GM21529 (cell line): ENCODE data around the gene MAMDC2.

Source experiments
- ATAC-seq: cut with Tn5 transposase; IDR thresholded peaks from one replicate; pipeline ENCODE4 v1.9.1; 2021; ENCODE audit not compliant: unreplicated experiment

MAMDC2 gene, protein sequence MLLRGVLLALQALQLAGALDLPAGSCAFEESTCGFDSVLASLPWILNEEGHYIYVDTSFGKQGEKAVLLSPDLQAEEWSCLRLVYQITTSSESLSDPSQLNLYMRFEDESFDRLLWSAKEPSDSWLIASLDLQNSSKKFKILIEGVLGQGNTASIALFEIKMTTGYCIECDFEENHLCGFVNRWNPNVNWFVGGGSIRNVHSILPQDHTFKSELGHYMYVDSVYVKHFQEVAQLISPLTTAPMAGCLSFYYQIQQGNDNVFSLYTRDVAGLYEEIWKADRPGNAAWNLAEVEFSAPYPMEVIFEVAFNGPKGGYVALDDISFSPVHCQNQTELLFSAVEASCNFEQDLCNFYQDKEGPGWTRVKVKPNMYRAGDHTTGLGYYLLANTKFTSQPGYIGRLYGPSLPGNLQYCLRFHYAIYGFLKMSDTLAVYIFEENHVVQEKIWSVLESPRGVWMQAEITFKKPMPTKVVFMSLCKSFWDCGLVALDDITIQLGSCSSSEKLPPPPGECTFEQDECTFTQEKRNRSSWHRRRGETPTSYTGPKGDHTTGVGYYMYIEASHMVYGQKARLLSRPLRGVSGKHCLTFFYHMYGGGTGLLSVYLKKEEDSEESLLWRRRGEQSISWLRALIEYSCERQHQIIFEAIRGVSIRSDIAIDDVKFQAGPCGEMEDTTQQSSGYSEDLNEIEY

DNA sequence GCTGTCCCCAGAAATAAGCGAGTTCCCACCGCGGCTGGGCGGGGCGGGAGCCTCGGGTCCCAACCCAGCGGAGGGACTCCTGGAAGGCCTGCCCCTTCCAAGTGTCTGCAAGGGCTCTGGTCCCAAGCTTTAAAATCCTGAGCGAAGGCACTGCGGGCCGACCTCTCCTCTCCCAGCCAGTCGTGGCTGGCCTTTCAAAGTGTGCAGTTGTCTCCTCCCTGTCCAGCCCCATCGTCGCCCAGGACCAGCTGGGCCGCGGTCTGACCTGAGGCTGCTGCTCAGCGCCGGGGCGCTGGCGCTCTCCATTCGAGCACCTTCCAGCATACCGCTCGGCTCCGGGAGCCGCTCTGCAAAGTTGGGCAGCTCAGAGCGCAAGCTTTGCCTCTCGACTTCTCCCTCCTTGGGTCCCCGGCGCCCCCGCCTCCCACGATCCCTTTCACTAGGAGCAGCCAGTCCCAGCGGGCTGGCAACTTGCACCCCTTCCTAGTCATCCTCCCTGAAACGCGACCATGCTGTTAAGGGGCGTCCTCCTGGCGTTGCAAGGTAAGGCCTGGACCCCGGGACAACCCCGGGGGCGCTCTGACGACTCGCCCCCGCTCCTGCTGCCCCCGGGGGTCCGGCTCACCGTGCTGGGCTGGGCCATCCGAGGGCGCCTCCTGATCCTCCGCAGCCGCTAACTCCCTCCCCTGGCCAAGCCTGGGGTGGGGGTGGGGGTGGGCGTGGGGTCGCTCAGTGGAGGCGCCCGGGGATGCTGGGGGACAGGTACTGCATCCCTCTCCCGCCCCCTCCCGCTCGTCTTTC, at the start of gene MAMDC2:
TSS of gene MAMDC2 (plus strand) at position 160 of the 801 bp plus-strand sequence. CDS start at position 510, 350 bp downstream.
- ATAC-seq = no peak

DNA sequence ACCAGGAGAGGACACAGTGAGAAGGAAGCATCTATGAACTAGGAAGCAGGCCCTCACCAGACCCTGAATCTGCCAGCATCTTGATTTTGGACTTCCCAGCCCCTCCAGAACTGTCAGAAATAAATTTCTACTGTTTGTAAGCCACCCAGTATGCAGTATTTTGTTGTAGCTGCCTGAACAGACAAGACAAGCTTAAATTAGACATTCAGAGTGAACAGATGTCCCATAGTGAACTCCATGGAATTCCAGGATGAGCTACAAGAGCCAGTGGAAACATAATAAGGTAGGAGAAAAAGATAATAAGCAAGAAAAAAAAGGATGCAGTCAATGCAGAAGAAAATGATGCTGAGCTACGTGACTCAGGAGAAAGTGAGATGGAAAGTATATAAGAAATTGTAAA, 47.8 kb upstream of the MAMDC2 start:
- no peak for ATAC-seq

DNA sequence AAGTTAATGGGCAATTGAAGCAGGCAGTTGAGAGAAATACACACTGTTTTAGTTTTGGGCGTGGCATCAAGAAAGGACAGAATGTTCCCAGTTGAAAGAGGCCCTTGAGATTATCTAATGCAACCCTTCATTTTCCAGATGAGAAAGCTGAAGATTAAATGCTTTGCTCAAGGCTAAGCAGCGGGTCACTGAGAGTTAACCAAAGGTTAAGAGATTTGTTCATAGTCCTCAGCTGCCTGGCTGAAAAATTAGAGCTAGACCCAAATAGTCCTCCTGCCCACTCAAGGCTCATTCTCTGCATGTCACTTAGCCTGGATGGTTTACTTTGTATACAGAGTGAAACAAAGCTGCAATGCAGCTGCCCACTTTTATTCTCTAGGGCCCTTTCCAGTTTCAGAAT, 46.7 kb upstream of the MAMDC2 start:
- no peak for ATAC-seq

DNA sequence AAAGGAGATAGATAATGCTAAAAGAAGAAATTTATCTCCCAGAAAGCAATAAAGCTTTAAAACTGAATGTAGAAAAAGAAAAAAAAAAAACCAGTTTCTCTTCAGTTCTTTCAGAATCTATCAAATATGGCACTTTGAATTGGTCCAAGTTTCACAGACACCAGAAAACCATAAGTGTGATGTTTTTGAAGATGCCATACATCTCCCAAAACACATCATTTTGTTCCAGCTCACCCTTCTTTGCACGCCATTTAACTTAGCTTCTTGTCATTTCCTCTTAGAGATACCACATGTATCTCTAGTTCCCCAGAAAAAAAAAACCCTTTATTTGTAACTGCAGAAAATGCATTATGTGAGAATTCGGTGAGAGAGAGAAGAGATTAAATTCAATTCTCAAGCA, 46.1 kb upstream of the MAMDC2 start:
- no peak for ATAC-seq

DNA sequence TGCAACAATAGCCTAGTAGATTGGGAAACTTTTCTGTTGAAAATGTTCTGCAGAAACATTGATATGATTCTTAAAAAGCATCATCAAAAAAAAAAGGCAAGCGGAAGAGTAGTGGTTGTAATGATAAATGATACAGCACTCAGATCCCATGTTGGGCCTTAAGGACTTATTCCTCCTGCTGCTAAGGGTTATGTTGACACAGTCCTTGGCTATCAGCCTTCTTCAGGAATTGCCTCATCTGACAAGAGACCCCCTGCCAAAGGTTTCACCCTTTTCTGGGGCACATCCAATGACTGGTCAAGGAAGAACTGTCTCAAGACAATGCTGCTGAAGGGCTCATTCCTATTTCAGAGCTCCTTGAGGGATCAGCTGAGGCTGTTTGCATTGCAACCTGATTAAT, 44.3 kb upstream of the MAMDC2 start:
- ATAC-seq = no peak

DNA sequence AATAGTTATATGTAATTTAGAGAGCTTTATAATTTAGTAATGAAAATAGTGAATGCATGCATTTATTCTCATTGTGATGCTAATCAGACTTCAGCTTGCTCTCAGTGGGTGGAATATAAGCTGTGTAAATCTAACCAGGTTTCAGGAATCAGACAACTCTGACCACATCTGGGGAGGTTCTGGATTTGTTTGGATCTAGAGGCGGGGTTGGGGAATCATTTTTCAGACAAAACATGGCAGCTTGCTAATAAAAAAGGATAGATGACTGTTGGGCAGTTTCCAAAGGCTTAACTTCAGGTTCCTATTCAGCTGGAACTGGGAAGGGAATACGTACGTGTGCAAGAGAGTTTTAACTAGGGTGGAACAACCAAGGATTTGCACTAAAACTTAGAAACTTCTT, 43.2 kb upstream of the MAMDC2 start:
- ATAC-seq = no peak

DNA sequence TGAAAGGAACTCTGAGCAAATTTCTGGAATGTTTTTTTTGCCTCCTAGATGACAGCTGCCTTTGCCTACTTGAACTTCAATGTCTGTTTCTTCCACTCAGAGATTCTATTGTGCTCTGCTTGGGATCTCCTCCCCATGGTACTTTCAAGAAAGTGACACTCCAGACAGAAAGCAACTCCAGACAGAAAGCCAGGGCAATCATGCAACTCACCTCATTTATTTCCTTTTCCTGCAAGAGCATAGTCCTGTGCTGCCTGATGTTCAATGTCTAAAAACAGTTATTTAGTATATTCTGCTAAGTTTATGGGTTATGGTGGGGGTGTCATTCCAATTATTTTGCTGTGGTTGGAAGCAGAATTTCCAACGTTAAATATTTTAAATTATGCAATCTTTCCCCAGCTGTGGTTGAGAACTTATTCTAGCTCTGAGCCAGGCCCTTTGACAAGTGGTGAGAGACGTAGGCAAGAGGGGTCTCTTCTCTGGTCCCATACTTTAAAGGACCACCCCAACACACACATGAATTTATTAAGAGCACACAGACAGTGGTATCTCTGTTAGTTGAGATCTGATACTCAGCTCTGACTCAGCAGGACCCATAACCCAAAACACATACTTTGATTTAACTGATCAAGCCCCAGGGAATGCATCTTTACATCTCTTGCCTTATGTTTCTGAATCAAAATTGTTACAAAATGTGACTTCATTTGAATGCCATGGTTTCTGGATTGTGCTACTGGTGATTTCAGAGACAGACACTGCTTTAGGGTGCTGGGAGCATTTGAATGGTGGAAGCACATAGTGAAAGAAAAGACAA, 39.5 kb upstream of the MAMDC2 start:
- no peak for ATAC-seq

DNA sequence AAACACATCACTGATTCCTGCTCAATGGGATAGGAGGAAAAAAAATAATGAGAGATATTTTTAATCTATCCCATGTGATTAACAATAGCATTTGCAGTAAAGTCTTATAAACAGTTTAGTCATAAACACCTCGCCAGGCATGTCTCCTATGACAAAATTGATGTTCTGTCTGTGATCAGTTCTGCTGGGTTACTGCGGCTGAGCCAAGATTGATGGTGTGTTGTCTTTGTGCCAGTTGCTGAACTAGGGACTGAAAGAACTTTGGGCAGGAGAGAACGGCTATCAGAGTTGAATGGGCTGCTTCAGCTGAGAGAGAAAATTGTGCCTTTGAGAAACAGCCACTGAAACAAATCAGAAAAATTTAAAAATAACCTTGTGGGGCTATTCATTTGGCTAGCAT, 37.3 kb upstream of the MAMDC2 start:
- ATAC-seq = no peak

DNA sequence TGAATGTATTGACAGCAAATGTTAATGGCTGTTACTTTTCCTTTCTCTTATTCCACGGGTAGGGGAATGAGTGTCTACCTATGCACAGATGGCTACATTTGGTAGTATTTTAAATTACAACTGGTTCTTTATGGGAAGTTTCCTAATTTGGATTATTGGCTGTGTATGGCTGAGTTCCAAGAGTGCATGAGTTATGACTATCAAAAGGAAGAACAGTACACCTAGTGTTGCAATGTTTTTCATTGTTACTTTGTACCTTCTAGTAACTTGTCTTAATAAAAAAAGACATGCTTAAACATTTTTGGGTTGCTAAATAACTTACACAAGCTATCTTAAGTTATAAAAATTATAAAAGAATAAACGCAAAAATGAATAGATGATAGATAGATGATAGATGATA, 35.8 kb upstream of the MAMDC2 start:
- ATAC-seq = no peak

DNA sequence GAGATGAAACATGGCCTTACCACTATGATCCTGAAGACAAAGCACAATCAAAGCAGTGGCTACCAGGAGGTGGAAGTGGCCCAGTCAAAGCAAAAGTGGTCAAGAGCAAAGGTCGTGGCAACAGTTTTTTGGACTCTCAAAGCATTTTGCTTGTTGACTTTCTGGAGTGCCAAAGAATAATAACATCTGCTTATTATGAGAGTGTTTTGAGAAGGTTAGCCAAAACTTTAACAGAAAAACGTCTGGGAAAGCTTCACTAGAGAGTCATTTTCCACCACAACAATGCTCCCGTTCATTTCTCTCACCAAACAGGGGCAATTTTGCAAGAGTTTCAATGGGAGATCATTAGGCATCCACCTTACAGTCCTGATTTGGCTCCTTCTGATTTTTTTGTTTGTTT, 33.6 kb upstream of the MAMDC2 start:
- ATAC-seq = no peak

DNA sequence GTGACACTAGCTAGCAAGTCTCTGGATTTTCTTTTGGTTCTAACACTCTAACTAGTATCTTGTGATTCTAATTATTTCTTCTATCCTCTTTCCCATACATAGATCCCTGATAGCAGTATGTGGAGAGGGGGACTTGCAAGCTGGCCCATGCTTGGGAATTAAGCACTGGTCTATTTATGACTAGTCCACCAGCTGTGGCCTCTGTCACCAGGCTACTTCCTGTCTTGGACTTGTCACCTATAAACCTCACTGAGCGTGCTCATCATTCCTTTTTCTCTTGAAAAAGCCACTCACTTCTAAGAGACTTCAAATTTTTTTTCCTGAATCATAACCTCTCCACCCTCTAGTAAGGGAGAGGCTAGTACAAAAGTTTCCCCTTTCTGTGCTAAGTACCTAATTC, 32.3 kb upstream of the MAMDC2 start:
- no peak for ATAC-seq

DNA sequence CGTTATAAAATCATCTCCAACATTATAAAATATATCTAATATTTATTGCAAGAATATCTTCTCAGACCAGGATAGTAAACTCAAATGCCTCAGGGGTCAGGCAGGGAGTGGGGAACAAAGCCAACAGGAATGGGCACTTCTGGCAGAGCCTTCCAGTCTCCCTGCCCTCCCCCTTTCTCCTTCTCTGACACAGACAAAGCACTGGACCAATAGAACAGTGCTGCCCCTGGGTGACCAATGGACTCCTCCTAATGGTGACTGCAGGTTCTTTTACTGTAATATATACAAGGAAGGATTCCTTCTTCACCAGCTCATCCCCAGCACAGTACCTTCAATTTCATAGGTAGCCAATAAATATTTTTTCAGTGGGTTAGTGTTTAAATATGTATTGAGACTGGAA, 31.1 kb upstream of the MAMDC2 start:
- ATAC-seq = no peak

DNA sequence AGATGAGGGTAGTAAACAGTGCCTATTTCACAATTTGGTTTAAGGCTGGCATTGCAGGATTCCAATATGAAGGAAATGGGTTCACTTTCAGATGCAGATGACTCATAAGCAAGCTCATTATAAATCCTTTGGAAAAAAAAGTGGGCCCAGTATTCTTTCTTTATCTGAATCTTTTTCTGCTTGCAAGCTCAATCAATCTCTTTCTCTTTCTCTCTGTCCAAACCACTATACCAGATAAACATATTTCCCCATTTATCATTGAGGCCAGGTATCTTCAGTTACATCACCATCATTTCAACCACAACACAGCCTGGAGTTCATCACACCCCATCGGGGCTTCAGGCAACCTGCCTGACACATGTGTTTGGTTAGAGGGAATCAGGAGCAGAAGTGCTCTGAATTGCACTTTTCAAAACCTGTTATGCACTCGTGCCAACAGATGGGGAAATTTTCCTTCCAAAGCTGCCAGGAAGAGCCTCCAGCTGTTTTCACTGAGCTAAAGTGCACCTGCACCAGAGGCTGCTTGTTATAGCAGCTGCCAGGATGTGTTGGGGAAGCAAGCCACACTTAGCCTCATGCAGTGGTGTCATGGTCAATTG, 30.0 kb upstream of the MAMDC2 start:
- no peak for ATAC-seq

DNA sequence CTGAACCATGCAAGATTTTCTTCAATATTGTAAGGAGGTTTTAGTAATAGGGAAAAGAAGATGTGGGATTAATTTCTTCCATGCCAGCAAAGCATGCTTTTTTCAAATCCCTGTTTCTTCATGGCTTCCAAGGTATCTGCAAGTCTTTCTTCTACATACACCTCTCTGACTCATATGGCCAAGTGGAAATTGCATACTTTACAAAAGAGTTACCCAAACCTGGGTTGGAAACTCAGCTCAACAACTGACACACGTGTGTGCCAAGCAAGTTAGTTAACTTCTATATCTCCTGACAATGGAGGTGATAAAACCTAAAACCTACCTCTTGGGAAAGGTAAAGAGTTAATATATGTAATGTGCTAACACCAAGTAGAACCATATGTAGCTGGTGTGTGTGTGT, 28.5 kb upstream of the MAMDC2 start:
- no peak for ATAC-seq

DNA sequence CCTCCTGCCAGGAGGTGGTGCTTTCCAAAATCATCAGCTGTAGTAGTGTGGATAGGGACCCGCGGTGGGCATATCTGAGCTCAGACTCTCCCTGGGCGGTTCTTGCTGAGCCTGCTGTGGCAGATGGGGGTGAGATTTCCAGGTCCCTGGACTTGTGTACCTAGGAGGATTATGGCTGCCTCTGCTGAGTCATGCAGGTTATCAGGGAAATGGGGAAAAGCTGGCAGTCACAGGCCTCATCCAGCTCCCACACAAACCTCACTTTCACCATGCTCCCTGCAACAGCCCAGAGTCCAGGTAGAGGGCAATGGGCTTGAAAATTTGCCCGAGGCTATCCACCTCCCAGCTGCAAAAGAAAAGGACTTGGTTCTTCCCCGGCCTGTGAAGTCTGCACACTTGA, 23.4 kb upstream of the MAMDC2 start:
- no peak for ATAC-seq

DNA sequence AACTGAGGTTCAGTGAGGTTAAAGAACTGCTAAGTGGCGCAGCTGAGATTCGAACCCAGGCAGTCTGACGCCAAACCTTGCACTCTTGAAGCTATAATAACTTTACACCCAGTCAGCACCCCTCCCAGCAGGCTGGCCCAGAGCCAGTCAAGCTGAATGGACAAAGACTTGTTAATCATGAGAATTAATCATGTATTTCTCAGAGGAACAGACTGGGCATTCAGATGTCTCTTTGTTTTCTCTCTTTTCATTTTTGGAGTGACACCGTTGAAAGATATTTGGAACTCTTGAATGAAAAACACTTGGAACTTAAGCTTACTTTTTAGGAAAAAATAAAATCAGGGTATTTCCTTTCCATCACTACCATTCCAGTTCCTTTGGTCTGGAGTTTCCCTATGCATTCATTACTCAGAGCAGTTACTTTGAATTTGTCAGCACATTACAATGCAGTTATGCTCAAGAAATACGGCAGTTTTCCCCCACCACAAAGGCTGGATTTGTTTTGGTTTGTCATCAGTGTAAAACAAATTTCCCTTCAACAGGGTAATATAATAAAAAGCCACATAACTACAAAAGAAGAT, 22.6 kb upstream of the MAMDC2 start:
- no peak for ATAC-seq

DNA sequence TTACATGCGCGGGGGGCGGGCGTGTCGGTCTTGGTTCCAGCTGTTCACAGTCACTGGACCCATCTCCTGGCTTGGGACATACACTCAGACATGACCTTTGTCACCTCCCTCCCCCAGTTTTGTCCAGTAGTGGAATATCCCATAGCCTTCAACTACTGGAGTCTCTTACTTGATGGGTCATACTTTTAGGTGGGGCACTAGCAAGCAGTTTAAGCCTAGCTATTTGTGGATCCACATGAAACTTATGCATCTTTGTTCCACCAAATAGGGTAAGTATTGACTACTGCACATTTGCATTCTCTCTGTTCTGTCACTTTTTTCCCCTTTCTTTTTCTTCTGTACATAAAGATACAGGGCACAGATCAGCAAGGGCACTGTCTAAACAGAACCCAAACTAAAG, 15.4 kb upstream of the MAMDC2 start:
- ATAC-seq = no peak

DNA sequence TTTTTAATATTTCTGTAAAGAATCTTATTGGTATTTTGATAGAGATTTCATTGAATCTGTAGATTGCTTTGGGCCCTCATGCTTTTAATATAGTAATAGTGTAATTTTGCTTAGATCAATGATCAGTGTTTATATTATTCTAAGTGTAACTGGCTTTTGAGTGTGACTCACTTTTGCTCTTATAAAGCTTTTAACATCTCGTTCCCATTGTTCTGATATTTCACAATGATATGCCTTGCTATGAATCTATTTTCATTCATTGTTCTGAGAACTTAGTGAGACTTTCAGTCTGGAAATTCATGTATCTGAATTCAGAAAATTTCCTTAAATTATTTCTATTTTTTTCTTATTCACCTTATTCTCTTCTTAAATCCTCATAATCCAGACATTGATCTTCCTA, 13.5 kb upstream of the MAMDC2 start:
- no peak for ATAC-seq

DNA sequence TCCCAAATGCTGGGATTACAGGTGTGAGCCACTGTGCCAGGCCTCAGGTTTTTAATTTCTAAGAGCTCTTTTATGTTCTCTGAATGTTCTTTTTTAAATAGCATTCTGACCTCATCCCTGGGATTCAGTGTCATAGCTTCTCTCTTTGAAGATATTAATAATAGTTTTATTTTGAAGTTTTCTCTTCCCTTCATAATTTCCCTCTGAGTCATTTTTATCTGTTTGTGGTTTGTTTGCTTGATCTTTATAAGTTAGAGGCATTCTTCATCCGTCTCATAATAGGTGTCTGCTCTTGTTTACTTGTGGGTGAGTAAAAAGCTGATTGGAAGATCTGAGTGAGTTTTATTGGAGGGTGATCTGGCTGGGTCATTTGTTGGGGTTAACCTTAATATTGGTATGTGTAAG, 12.5 kb upstream of the MAMDC2 start:
- ATAC-seq = no peak

DNA sequence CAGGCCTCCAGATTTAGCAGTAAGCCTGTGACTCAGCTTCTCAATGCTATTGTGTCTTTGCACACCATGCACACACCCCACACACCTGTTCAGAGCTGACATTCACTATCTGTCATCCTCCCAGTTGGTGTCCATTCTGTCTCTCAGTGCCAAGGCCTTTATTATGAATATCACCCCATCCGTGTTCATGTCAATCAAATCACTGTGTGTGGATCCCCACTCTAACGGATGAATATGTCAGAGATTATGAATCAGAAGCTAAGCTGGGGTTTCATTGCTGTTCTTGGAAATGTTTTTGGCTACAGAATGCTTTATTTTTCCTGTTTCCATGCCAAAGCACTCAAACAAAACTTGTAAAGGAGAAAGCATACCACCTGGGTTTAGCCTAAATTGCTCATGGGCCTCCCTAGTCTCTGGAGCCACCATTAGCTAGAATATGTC, 9.4 kb upstream of the MAMDC2 start:
- no peak for ATAC-seq
